HG03575 (cell line): ENCODE data around the gene LAP3.
"Not testable (repeated sequence)": the region's sequence is repeated elsewhere in the genome, so short reads cannot be mapped to it uniquely, and the experiment has no call there.

Experiments used
- ATAC-seq: cut with Tn5 transposase; IDR thresholded peaks from one replicate; pipeline ENCODE4 v1.9.1; 2021; ENCODE audit not compliant: unreplicated experiment, insufficient number of reproducible peaks, low FRiP score; ENCODE audit errors: extremely low read depth

LAP3 gene

GRCh38 chr4:17560065-17560673, 16.8 kb upstream of the LAP3 start:
- ATAC-seq = no peak

DNA sequence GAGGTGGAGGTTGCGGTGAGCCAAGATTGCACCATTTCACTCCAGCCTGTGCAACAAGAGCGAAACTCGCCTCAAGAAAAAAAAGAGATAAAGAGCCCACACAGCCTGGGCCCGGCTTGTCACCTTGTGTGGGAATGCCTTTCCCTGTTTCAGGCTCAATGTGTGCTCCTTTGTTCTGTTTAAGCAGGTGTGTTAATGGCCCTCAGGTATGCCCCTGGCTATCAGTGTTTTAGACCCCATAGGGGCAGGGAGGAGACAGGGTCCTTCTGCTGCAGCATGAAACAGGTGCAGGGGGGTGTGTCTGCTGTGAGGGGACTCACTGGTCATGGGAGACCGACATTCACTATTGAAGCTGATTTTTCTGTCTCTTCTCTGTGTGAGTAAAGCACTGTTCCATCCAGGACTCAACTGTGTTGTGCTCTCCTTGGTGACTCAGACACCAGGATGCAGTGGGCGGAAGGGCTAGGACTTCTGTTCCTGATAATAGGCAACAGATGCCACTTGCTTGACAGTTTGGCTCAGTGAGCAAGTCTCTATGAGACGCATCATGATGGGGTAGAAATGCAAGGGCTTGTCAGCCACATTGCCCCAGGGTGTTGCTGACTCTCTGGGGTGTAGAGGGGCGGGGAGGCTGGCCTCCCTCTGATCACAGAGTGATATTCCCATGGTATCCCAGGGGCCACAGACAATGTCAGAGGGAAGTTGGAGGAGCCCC, 15.6 kb upstream of the LAP3 start:
- no peak for ATAC-seq

DNA sequence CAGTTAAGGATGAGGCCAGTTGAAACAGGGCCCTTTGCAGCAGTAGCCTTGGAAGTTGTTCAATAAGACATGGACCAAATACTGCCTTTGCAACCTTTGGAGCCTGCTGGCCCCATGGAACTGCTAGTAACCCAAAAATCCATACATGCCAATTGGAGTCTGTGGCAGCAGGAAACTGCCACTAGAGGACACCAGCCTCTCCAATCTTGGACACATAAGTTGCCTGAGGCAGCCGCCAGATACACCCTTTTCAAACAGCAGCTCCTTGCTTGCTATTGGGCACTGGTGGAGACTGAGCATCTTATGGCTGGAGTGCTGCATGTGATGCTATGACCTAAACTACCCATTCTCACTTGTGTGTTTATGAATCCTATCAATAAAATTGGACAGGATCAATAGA, 14.8 kb upstream of the LAP3 start:
- no peak for ATAC-seq

DNA sequence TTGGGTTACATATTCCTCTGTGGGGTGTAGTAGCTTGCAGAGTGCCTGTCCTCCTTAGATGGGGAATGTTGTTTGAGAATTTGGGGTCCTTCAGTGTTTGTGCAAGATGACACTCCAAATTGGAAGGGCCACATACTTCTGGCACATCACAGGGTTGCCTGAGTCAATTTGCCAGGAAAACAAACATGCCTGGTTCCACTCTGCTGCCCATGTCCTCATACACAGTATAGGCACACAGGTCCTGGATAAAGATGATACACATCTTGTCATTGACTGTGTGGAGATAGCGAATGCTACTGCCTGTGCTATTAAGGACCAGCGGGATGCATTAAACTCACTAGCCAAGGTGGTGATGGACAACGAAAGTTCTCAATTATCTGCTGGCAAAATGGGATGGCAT, 11.2 kb upstream of the LAP3 start:
- ATAC-seq = no peak

DNA sequence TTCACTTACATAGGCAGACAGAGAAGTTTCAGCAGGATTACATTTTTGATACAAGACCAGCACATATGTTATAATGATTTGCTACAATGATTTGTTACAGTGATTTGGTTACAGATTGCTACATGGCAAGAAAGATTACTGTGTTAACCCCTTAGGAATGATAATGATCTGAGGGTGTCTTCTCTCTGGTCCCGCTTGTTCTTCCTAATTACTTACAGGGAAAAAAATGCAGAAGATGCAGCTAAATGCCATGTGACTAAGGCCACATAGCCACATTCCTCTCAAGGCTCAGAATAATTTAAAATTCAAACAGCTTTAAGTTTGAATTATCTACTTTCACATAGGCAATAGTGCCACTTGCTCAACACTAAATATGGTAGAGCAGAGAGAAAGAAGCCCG, 9.7 kb upstream of the LAP3 start:
- ATAC-seq = no peak

GRCh38 chr4:17574206-17574605, 2.8 kb upstream of the LAP3 start:
- ATAC-seq = no peak

- ATAC-seq = not testable (repeated sequence)
Measured at GRCh38 chr4:17575177-17575576, 1.8 kb upstream of the LAP3 start.

DNA sequence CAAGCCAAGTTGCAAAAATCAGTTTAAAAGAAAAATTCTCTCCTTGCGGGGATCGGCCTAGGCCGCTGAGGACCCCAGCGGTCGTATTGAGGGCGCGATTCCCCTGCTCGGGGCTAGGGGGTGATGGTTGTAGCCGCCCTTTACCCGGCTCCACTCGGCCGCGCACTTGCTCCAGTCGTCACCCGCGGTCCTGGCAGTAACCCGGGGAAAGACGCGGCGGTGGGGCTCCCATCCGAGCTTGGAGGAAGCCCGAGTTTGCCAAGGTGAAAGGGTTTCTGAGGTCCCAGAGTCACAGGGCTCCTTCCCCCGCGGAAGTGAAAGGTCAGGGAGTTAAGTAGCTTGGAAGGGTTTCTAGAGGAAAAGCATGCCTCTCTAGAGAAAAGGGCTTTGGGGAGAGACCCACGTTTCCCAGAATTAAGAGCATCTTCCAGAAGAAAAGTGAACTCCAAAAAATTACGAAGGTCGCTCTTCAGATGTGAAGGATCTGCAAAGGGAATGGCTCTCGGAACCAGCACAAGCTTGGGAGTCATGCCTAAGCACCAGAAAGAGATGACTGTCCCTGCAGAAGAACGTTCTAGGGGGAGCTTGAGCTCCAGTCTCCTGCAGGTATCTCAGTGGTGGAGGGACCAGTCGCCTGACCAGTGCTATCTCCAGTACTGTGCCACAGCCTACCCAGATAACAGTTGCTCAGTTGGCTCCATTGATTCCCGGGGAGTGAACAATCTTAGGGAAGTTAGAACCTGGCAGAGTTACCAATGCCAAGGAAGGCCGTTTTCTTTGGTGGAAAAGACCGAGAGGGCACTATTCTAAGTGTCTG, 875 bp downstream of the LAP3 start:
- no peak for ATAC-seq

GRCh38 chr4:17578482-17578891, 1.5 kb downstream of the LAP3 start:
- peak; percentile 29 for ATAC-seq

GRCh38 chr4:17580969-17581368, 4.0 kb downstream of the LAP3 start:
- ATAC-seq = no peak

GRCh38 chr4:17583276-17583675, 6.3 kb downstream of the LAP3 start:
- no peak for ATAC-seq

- ATAC-seq = no peak
Measured at GRCh38 chr4:17583941-17584340, 6.9 kb downstream of the LAP3 start.

GRCh38 chr4:17584521-17585213, 7.7 kb downstream of the LAP3 start:
- no peak for ATAC-seq

- no peak for ATAC-seq
Measured at GRCh38 chr4:17587094-17587822, 10.3 kb downstream of the LAP3 start.

DNA sequence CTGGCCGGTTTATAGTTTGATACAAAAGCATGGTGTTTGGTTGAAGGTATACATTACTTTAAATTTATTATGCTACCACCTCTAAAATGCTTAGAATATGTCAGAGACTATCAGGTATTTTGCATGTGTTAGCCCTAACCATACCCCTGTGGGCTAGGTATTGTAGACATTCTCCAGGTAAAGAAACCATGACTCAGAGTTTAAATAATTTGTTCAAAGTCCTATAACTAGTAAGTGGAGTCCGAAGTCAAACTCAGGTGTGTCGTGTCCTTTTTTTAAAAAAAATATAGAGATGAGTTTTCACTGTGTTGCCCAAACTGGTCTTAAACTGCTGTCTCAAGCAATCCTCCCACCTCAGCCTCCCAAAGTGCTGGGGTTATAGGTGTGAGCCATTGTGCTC, 12.4 kb downstream of the LAP3 start:
- ATAC-seq = no peak

GRCh38 chr4:17595471-17596005, 18.5 kb downstream of the LAP3 start:
- ATAC-seq = peak; percentile 65

- ATAC-seq = no peak
Measured at GRCh38 chr4:17597517-17597916, 20.5 kb downstream of the LAP3 start.

DNA sequence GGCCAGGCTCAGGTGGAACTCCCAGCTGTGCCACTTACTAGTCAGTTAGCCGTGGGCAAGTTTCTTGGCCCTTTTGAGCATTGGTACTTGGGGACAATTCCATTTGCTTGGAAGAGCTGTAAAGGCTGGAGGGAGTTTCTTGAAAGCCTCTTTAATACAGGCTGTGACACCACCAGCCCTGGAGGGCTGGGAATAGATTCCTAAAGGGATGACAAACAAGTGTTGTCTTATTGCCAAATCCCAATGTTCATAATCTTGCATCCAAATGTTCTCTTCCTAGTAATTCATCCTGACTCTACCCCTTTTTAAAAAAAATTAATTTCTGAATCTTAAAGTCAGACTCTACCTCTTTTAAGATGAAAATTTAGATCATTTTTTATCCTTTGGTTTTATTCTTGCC, 22.8 kb downstream of the LAP3 start:
- no peak for ATAC-seq

- ATAC-seq = no peak
Measured at GRCh38 chr4:17605236-17605635, 28.2 kb downstream of the LAP3 start.
